HepG2 (cell line): ENCODE measurements around the gene LIPE.

Experiments used
- FOXK2 ChIP-seq: fragments of 450-650 bp; IDR thresholded peaks from 2 replicates; pipeline ENCODE4 v1.6.1; 2016
- TF ChIP-seq, protein P1 (sequence below): IDR thresholded peaks from 2 replicates; pipeline ENCODE4 v1.6.1; 2012; ENCODE audit warnings: inconsistent platforms
- TF ChIP-seq, protein P2 (sequence below): sonication (generic); formaldehyde crosslinking; IDR thresholded peaks from 2 replicates; pipeline ENCODE4 v1.5.0; 2020; ENCODE audit warnings: mild to moderate bottlenecking, missing genetic modification reagents, moderate library complexity
- TF ChIP-seq, protein P3 (sequence below): IDR thresholded peaks from 2 replicates; pipeline ENCODE4 v1.6.1; 2016; ENCODE audit warnings: missing genetic modification reagents, missing compliant biosample characterization

DNA sequence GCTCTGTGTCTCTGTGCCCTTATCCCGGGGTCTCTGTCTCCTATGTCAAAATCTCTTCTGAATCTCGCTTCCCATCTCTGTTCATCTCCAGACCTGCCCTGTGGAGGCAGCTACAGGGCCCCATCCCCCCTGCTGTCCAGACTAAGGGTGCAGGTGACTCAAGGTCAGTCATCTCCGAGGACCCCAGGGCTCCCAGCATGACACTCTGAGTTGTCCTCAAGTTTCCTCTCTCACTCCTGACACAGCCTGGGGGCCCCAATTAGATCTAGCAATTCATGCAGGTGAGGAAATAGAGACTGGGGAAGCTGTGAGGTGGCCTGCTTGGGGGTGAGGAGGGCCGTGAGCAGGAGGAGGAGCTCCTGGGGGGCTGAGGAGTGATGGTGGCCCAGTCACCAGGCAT is 35.0 kb downstream of the LIPE start:
- no peak for TF ChIP-seq FOXK2
- TF ChIP-seq, protein P1, sequence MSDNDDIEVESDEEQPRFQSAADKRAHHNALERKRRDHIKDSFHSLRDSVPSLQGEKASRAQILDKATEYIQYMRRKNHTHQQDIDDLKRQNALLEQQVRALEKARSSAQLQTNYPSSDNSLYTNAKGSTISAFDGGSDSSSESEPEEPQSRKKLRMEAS: no peak
- TF ChIP-seq, protein P2, sequence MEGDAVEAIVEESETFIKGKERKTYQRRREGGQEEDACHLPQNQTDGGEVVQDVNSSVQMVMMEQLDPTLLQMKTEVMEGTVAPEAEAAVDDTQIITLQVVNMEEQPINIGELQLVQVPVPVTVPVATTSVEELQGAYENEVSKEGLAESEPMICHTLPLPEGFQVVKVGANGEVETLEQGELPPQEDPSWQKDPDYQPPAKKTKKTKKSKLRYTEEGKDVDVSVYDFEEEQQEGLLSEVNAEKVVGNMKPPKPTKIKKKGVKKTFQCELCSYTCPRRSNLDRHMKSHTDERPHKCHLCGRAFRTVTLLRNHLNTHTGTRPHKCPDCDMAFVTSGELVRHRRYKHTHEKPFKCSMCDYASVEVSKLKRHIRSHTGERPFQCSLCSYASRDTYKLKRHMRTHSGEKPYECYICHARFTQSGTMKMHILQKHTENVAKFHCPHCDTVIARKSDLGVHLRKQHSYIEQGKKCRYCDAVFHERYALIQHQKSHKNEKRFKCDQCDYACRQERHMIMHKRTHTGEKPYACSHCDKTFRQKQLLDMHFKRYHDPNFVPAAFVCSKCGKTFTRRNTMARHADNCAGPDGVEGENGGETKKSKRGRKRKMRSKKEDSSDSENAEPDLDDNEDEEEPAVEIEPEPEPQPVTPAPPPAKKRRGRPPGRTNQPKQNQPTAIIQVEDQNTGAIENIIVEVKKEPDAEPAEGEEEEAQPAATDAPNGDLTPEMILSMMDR: no peak
- TF ChIP-seq, protein P3, sequence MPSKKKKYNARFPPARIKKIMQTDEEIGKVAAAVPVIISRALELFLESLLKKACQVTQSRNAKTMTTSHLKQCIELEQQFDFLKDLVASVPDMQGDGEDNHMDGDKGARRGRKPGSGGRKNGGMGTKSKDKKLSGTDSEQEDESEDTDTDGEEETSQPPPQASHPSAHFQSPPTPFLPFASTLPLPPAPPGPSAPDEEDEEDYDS (CRISPR knock-in tag): no peak
